Dedifferentiated amniotic fluid mesenchymal stem cell (primary cell): ENCODE results near the gene KIAA1614.
"Not testable (repeated sequence)": the region's sequence is repeated elsewhere in the genome, so short reads cannot be mapped to it uniquely, and the experiment has no call there.

Experiments
- DNase-seq: peaks from one replicate; pipeline ENCODE4 v3.0.0-alpha.2; 2016; ENCODE audit errors: extremely low spot score

KIAA1614 gene

GRCh38 chr1:180964056-180964455 is 51.4 kb downstream of the KIAA1614 start:
- DNase-seq: no peak

- no peak for DNase-seq
These were observed 51.9 kb downstream of the KIAA1614 start for GRCh38 chr1:180964595-180964994.

GRCh38 chr1:180966312-180966711 is 53.6 kb downstream of the KIAA1614 start:
- DNase-seq: no peak

DNA sequence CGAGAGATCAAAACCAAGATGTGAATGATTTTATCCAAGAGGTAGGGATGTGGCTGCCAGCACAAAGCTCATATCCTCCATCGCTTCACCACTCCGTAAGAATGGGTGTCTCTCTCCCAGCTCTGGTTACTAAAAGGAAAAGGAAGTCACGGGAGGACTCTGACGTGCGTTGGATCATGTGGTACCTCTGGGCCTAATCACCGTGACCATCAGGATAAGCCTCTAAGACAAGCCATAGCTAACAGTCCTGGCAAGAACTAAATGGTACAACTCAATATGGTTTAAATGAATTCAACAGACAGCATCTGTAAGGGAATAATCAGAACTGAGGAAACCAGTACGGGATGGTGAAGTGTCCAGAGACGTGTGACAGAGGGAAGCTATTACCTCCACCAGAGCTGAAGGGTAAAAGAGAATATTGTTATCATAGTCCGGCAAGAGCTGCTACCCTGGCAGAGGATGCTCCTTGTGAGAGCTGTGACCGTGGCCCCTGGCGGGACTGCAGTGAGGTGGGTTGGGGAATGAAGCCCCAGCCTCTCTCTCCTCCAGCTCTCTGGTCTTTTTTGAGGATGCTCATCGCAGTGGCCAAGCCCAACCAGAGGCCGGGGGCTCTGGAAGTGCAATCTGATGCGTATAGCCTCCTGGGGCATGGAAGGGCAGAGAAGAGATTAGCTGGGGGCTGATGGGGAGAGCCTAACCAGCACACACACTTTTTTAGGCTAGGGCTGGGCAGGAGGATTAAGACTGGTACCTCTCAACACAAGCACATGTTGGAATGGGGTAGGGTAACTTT is 54.2 kb downstream of the KIAA1614 start:
- no peak for DNase-seq

DNA sequence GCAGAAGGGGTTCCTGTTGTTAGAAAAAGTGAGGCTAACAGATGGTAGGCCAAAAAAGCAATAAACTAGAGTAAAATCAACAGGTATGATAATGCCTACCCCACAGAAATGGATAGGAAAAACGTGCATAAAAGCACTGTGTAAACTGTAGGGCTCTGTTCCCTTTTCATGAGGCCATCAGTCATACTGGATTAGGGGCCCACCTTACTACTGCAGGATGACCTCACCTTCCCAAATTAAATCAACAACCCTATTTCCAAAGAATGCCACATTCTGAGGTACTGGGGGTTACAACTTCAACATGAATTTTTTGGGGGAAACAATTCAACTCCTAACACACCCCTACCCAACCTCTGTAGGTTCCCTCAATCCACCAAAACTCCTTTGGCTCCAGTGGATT is 54.9 kb downstream of the KIAA1614 start:
- DNase-seq: no peak

DNA sequence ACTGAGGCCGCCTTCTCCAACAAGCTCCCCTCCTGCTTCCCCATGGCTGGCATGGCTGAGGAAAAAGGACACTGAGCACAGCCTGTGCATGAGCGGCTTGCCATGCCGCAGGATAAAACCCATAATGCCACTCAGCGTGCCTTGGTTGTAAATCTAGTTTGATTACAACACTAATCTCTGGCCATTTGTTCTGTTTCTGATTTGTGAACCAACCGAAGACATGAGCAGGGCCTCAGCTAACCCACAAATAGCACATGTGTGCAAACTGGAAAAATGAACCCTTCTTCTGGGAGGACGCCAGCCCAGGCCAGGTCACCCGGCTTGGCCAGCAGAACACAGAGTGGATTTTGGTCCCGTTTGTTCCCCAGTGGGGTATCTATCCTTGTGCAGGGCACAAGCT is 56.1 kb downstream of the KIAA1614 start:
- not testable (repeated sequence) for DNase-seq

DNA sequence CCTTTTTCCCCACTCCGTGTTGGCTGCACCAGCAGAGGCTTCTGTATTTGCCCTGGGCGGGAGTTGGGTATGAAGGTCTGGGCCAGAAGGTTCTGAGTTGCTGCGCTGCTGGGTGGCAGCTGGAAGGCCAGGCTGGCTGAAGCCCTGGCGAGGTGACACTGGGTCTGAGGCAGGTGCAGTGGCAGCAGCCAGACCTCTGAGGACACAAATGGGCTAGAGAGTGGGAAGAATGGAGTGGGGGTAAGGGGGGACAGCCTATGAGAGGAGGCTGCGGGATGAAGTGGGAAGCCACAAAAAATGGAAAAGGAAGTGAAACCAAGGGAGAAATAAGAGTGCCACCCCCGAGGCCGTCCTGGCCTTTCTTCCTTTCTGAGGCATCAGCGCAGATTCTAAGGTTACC is 56.7 kb downstream of the KIAA1614 start:
- DNase-seq: no peak

GRCh38 chr1:180970333-180971079 is 57.8 kb downstream of the KIAA1614 start:
- no peak for DNase-seq

DNA sequence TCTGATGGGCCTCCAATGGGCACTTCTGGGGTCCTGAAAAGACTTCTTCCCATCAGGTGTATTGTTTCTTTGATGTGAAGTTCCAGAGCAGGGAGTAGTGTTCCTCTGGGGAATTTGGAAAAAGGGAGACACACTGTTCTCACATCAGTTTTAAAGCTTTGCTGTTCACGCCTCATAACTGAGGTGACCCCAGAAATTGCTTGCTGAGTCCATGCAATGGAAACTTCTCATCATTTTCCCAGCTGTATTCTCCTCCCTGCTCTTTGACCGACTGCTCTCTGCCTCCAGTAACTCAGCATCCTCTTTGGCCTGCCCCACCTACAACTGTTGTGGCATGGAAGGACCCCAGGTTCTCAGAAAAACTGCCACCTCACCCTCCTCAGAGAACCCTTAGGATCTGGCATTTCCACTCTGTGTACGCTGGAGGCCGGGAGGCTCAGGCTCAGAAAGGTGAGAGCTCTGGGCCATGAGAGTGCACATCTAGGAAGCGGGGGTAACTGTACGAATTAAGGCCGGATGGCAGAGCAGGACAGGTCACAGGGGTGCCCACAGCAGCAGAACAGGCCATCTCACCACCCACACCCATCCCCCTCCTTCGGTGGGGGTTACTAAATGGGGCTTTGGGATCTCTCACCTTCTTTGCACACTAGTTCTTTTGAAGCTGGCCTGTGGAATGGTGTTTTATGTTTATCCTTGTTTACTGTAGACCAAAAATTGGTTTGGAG is 58.7 kb downstream of the KIAA1614 start:
- no peak for DNase-seq

DNA sequence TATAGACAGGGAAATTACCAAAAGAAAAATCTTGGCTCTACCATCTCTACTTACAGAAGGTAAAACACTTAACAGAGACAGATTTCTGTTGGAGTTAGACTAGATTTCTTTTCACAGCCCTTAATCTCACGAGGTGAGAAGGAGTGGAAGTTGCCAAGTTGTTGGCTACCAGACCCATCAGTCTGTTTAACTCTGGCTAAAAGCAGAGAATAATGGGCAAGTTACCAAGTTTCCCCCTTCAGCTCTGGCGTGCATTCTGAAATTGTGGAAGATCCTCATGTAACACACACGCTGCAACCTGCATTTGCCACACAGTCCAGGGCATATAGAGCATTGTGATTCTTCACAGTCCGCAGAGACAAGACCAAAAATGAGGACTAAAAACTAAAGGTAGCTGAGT is 60.7 kb downstream of the KIAA1614 start:
- DNase-seq: no peak

DNA sequence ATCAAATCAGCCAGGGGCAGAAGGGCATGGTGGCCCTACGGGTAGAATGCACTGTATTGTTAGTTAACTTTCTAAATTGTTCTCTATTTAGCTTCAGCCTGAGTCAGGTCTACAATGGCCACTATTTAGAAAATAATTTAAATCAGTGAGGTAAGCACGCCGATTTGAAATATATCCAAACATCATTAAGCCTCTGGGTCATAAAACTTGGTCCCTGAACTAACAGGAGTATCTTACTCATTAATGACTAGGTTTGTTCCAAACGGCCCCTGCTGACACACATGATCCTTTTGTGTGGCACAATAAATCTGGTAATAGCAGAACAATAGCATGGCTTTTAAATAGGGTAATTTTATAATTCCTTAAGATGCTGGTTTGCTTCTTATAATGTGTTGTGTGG is 61.5 kb downstream of the KIAA1614 start:
- DNase-seq: no peak

DNA sequence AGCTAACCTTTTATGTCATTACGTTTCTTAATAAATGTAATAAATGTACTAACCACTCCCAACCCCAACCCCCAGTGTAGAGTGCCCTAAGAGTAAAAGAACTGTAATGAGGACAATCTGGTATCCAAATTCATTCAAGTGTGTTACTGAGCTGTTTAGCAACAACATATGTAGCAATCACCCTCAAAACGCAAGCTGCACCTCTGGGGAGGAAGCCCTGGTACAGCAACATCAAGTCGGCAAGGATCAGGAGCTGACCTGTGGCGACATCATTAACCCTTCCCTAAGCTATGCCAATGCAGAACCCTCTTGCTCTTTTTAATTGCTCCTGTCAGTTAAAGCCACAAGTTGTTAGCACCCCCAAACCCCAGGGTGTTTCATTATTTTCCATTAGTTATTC is 62.9 kb downstream of the KIAA1614 start:
- DNase-seq: no peak

DNA sequence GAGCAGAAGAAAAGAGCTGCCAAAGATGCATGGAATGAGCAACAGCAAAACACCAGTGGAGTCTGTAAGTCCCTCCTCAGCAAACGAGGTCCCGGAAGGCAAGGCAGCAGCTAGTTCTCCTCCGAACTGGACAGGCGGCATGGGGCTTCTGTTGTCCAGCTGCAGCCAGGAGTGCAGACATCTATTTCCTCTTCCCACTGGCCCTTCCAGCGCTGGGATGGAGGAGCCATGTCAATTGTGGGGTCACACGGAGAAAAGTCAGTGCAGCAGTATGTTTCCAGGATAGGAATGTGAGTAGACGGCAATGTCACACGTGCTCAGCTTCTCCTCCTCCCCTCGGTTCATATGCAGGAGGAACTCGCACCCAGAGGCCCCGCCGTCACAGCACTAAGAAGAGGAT is 63.5 kb downstream of the KIAA1614 start:
- DNase-seq: no peak

DNA sequence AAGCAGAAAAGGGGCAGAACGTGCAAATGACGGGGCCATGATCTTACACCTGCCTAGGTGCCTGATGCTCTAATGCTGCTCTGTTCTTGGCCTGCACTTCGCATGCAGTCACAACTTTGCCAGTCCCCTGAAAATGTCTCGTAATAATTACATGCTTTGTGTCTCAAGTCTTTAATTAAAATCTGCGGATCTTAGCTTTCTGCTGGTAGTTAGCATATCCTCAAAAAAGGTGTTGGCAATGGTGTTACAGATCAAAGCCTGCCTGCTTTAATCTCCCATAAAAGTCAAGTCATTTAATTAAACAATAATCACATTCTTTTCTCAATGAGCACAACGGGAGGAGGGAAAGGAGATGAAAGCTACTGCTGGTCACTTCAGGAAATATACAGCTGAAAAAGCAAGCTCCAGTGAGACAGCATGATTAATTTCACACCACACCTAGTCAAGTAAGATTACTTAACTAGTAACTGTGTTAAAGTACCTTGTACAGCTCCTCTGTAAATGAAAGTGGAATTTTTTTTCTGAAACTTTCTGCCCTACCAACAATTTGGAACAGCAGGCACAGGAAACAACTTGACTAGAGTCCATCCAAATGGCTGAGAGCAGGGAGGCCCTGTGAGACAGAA is 64.1 kb downstream of the KIAA1614 start:
- DNase-seq: no peak

DNA sequence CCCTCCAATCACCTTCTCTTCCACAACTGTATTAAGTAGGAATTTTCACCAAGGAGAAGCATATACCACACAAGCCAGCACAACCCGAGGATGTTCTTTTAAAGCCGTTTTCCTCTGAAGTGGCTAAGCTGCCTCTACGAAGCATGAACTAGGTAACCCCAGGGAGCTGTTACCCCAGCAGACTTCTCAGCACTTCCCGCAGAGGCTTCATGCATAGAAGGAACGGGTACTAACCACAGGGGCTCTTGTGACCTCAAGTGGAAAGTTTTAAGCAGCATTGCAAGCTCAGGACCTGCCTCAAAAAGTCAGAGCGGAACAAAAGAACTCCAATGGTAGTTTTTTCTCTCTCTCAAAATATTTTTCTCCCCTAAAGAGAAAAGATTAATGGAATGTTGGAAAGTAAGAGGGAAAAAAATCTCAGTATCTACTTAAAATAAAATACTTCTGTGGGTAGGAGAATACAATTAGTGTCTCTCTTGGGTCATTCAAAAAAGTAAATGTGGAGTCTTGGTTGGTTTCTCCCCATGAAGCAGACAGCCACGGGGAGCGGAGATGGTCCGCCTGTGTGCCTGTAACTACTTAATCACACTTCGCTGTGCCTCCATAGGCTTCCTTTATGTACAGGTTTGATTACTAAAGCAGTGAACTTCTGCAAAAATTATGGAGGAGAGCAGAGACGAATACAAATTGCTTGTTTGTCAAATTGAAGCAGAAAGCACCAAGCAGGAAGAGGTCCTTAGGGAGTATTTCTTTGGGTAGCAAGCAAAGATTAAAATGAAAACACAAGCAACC is 69.1 kb downstream of the KIAA1614 start:
- no peak for DNase-seq

GRCh38 chr1:180982422-180982821 is 69.7 kb downstream of the KIAA1614 start:
- DNase-seq: no peak

DNA sequence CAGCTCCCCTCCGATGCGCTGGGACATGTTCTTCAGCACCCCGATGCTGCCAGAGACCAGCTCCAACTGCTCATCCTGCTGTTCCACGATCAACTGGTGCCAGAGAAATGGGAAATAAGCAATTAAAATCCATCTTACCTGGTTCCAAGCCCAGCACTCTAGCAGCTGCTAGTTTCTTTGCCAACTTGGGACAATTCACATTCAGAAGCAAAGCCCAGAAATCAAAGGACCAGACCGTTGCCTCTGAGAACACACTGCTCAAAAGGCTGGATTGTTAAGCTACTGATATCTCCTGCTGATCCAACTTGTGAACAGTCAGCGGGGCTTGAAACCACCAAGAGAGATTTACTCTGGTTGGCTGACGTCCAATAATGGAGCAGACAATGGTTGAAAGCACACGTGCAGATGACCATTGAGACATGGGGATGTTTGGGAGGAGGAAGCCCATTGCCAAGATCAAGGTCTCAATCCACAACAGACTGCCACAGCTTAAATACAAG is 75.6 kb downstream of the KIAA1614 start:
- DNase-seq: no peak

DNA sequence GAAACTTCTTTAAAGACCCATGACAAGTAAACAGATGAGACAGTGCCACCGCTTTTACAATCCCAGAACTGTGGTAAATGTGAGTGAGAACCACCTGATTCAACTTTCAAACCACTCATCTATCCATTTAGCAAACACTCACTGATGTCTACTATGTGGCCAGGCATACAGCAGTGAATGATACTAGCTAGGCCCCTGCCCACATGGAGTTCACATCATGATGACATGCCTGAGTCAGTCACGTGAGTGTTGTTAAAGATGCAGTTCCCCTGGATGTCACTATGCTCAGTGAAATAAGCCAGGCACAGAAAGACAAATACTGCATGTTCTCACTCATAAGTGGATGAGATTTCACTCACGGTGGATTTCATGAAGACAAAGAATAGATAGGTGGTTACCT is 81.6 kb downstream of the KIAA1614 start:
- DNase-seq: no peak

DNA sequence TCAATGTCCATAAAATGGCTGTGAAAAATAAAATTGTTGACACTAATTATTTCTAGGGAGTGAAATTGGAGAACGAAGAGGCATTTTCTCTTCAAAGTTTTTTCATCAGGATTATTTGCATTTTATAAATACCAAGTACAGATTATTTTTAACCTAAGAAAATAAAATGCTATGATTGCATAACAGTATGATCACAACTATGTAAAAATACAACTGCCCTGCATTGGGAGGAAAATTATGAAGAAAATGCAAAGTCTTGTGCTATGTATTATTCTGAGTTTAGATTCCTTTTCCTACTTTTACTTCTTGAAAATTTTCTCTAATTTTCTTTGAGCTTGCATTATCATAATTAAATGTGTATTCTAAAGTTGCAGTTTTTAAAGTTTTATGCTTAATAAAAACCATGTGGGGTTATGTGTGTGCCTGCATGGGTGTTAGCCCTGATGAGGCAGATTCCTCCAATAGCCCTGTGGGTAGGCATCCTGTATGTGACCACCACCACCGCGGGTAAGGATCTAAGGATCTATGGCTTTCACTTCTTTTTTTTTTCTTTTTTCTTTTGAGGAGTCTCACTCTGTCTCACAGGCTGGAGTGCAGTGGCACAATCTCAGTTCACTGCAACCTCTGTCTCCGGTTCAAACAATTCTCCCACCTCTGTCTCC is 85.3 kb downstream of the KIAA1614 start:
- no peak for DNase-seq
